ENCODE measurements around the gene GFRA1. TPM values are rescaled to one million over a fixed set of nuclear protein-coding genes. Genes with fewer than 3 reads are reported as not detected.

Gene GFRA1
- total RNA-seq, 1 donor from 2014 or later = 14.0 TPM

DNA sequence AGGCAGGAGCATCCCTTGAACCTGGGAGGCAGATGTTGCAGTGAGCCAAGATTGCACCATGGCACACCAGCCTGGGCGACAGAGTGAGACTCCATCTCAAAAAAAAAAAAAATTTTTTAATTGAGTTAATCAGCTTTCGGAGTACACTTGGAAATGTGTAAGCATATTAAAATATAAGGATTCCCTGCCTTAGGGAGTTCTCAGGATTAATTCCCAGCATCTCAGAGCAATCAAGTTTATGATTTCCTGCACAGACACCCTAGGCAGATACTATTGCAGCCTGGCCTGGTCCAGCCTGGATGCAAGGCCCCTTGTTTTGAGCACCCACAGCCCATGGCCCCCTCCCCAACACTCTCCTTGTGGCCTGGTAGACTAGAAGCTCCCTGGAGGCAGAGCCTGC, 39.8 kb downstream of the GFRA1 start:
- H3K36me3 Mint-ChIP-seq = no peaks in the 10 kb centered on the region
- Histone ChIP-seq H3K27ac (no peak overlapping the region), H3K9ac (no peak overlapping the region), H3K9me3 (ENCODE audit: low read depth) (no peaks in the 10 kb centered on the region), H3K4me3 (no peak overlapping the region), H2AFZ (replicated peaks) (no peak overlapping the region), H4K20me1 (ENCODE audit: low read depth) (no peaks in the 10 kb centered on the region), H3K4me2 (no peak overlapping the region), H3K27me3 (no peaks in the 10 kb centered on the region), H3K79me2 (ENCODE audit: low read depth) (no peaks in the 10 kb centered on the region), H3F3A (ENCODE audit: low read depth) (peaks cover 8% of the 10 kb centered on the region), H3K36me3 (no peaks in the 10 kb centered on the region), H3K4me1 (peaks cover 12% of the 10 kb centered on the region)
- peaks cover 13% of the 10 kb centered on the region for H3K4me1 Mint-ChIP-seq
- no peak overlapping the region for H3K4me3 Mint-ChIP-seq
- TF ChIP-seq EZH2phosphoT487 (IDR thresholded peaks at IDR 0.05) (no peak), EZH2 (IDR thresholded peaks at IDR 0.05) (no peak)
- TF ChIP-seq, protein P1, sequence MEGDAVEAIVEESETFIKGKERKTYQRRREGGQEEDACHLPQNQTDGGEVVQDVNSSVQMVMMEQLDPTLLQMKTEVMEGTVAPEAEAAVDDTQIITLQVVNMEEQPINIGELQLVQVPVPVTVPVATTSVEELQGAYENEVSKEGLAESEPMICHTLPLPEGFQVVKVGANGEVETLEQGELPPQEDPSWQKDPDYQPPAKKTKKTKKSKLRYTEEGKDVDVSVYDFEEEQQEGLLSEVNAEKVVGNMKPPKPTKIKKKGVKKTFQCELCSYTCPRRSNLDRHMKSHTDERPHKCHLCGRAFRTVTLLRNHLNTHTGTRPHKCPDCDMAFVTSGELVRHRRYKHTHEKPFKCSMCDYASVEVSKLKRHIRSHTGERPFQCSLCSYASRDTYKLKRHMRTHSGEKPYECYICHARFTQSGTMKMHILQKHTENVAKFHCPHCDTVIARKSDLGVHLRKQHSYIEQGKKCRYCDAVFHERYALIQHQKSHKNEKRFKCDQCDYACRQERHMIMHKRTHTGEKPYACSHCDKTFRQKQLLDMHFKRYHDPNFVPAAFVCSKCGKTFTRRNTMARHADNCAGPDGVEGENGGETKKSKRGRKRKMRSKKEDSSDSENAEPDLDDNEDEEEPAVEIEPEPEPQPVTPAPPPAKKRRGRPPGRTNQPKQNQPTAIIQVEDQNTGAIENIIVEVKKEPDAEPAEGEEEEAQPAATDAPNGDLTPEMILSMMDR (IDR thresholded peaks at IDR 0.05) = no peak
- peaks cover 6% of the 10 kb centered on the region for H3K27me3 Mint-ChIP-seq (ENCODE audit: insufficient read depth, low read depth)
- DNase-seq (ENCODE audit: low spot score) = no peak
- H3K27ac Mint-ChIP-seq = no peak overlapping the region
- H3K9me3 Mint-ChIP-seq = no peaks in the 10 kb centered on the region

DNA sequence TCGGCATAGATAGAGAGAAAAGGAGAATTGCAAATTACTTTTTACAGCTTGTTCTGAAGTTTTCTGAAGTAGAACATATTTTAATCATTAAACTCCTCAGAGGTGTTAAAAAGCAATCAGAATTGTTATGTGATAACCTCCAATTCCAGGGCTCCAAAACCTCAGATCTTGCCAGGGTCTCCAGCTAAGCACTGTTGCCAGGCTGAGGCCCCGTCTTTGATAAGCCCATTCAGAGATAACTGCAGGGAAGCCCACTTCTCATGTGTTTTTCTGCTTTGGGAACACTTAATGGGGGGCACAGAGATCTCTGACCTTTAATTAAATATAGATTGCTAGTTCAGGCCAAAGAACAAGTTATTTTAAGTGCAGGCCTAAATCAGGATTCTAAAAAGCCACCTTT, 40.4 kb downstream of the GFRA1 start:
- H3K27ac ChIP-seq = no peak overlapping the region
- TF ChIP-seq, protein P1 (IDR thresholded peaks at IDR 0.05) = no peak
- TF ChIP-seq EZH2phosphoT487 (IDR thresholded peaks at IDR 0.05) (no peak), EZH2 (IDR thresholded peaks at IDR 0.05) (no peak)
- H3K79me2 ChIP-seq (ENCODE audit: low read depth) = no peaks in the 10 kb centered on the region
- no peaks in the 10 kb centered on the region for H3K9me3 Mint-ChIP-seq
- H3F3A ChIP-seq (ENCODE audit: low read depth) = peaks cover 2% of the 10 kb centered on the region
- no peak overlapping the region for H3K9ac ChIP-seq
- no peak overlapping the region for H3K4me3 Mint-ChIP-seq
- no peak overlapping the region for H3K4me3 ChIP-seq
- no peak overlapping the region for H3K4me2 ChIP-seq
- peaks cover 7% of the 10 kb centered on the region for H3K27me3 Mint-ChIP-seq (ENCODE audit: insufficient read depth, low read depth)
- DNase-seq (ENCODE audit: low spot score) = no peak
- H3K9me3 ChIP-seq (ENCODE audit: low read depth) = no peaks in the 10 kb centered on the region
- no peaks in the 10 kb centered on the region for H4K20me1 ChIP-seq (ENCODE audit: low read depth)
- H3K27me3 ChIP-seq = no peaks in the 10 kb centered on the region
- H3K36me3 Mint-ChIP-seq = no peaks in the 10 kb centered on the region
- no peaks in the 10 kb centered on the region for H3K36me3 ChIP-seq
- H3K27ac Mint-ChIP-seq = no peak overlapping the region
- H3K4me1 Mint-ChIP-seq = peaks cover 7% of the 10 kb centered on the region
- no peak overlapping the region for H2AFZ ChIP-seq (replicated peaks)
- peaks cover 6% of the 10 kb centered on the region for H3K4me1 ChIP-seq

DNA sequence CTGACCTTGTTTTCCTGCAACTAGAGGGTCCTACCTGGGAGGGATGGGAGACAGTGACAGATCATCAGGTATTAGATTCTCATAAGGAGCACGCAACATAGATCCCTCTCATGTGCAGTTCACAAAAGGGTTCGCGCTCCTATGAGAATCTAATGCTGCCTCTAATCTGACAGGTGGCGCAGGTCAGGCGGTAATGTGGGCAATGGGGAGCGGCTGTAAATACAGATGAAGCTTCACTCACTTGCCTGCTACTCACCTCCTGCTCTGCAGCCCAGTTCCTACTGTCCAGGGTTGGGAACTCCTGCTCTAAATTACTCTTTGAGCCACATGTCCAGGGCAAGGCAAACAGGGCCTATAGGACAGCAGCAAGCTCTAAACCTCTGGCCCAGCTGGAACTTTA, 46.2 kb downstream of the GFRA1 start:
- no peaks in the 10 kb centered on the region for H3K9me3 Mint-ChIP-seq
- no peak overlapping the region for H2AFZ ChIP-seq (replicated peaks)
- H3K4me3 Mint-ChIP-seq = no peak overlapping the region
- peaks cover 7% of the 10 kb centered on the region for H3K4me1 Mint-ChIP-seq
- no peak overlapping the region for H3K4me2 ChIP-seq
- no peaks in the 10 kb centered on the region for H3K27me3 ChIP-seq
- DNase-seq (ENCODE audit: low spot score) = no peak
- no peaks in the 10 kb centered on the region for H3F3A ChIP-seq (ENCODE audit: low read depth)
- H3K4me3 ChIP-seq = no peak overlapping the region
- H3K9ac ChIP-seq = no peak overlapping the region
- TF ChIP-seq EZH2phosphoT487 (IDR thresholded peaks at IDR 0.05) (no peak), EZH2 (IDR thresholded peaks at IDR 0.05) (no peak)
- TF ChIP-seq, protein P1 (IDR thresholded peaks at IDR 0.05) = no peak
- H3K36me3 ChIP-seq = no peaks in the 10 kb centered on the region
- no peaks in the 10 kb centered on the region for H3K4me1 ChIP-seq
- H3K36me3 Mint-ChIP-seq = no peaks in the 10 kb centered on the region
- H3K9me3 ChIP-seq (ENCODE audit: low read depth) = no peaks in the 10 kb centered on the region
- no peak overlapping the region for H3K27ac Mint-ChIP-seq
- no peak overlapping the region for H3K27ac ChIP-seq
- H3K79me2 ChIP-seq (ENCODE audit: low read depth) = no peaks in the 10 kb centered on the region
- no peaks in the 10 kb centered on the region for H4K20me1 ChIP-seq (ENCODE audit: low read depth)
- H3K27me3 Mint-ChIP-seq (ENCODE audit: insufficient read depth, low read depth) = peaks cover 9% of the 10 kb centered on the region
